ENCODE measurements around the gene HDAC9. TPM values are rescaled to one million over a fixed set of nuclear protein-coding genes. Genes with fewer than 3 reads are reported as not detected.

The HDAC9 gene
- polyA plus RNA-seq, 2 of the 4 experiments (the other 2 are of a cell fraction): 0.05 to 0.26 TPM

- FAIRE-seq (no peak), ATAC-seq (no peak), DNase-seq (ENCODE audit: low read depth in 1 of 2, low spot score in 1 of 2) (no peak)
- TF ChIP-seq EP300 (IDR thresholded peaks at IDR 0.05) (no peak), ZNF302 (CRISPR knock-in tag; IDR thresholded peaks at IDR 0.05) (no peak), CTCF (IDR thresholded peaks at IDR 0.05) (no peak), SREBF2 (IDR thresholded peaks at IDR 0.05) (no peak), RFX5 (IDR thresholded peaks at IDR 0.05) (no peak), MAZ (IDR thresholded peaks at IDR 0.05; ENCODE audit: borderline replicate concordance, low read depth, low read length) (no peak), BCL3 (IDR thresholded peaks at IDR 0.05) (no peak), BHLHE40 (IDR thresholded peaks at IDR 0.05; ENCODE audit: low read depth, low read length) (no peak), FOXS1 (CRISPR knock-in tag; IDR thresholded peaks at IDR 0.05) (no peak), ZFP36 (IDR thresholded peaks at IDR 0.05; ENCODE audit: borderline replicate concordance, partially characterized antibody) (no peak), CHD4 (IDR thresholded peaks at IDR 0.05; ENCODE audit: borderline replicate concordance) (no peak), FOSB (CRISPR knock-in tag; IDR thresholded peaks at IDR 0.05) (no peak), NR3C1 (IDR thresholded peaks at IDR 0.05) (no peak), TP53 (CRISPR knock-in tag; IDR thresholded peaks at IDR 0.05) (no peak), EHF (CRISPR knock-in tag; IDR thresholded peaks at IDR 0.05) (no peak)
- ChIA-PET POLR2A (no interaction called here), CTCF (interaction anchor here (1.1 kb wide), 1 partner anchor 8 kb away, joined by 5 read pairs; no protein-coding TSS in a partner anchor)
- no peak overlapping the region for H3K4me3 ChIP-seq
- no peak overlapping the region for H3K27ac ChIP-seq
- H3K9me3 ChIP-seq: no peaks in the 10 kb centered on the region; the same call in 2 of the 3 replicates
- 56% methylated on average over 3 of the region's 3 CpGs for WGBS (ENCODE audit: missing lambda C conversion rate)
- no peak overlapping the region for H3K4me2 ChIP-seq
- no peaks in the 10 kb centered on the region for H3K4me1 ChIP-seq
Measured at GRCh38 chr7:18916826-18917225, 421.3 kb downstream of the HDAC9 start.

- no peak for ATAC-seq
- Histone ChIP-seq H3K4me2 (no peak overlapping the region), H3K4me1 (no peaks in the 10 kb centered on the region), H3K4me3 (no peak overlapping the region), H3K27ac (no peak overlapping the region), H3K9me3 (no peaks in the 10 kb centered on the region)
- no peak for DNase-seq (ENCODE audit: low read depth in 1 of 2, low spot score in 1 of 2)
- no peak for TF ChIP-seq POLR2AphosphoS2 (conservative IDR thresholded peaks at IDR 0.05; ENCODE audit: low read length)
- TF ChIP-seq ATOH8 (CRISPR knock-in tag; IDR thresholded peaks at IDR 0.05; ENCODE audit: low read depth): no peak
- no peak for TF ChIP-seq TFCP2L1 (CRISPR knock-in tag; IDR thresholded peaks at IDR 0.05)
- no peak for TF ChIP-seq JUNB (IDR thresholded peaks at IDR 0.05)
- TF ChIP-seq BHLHE40 (IDR thresholded peaks at IDR 0.05; ENCODE audit: low read depth, low read length): no peak
- TF ChIP-seq MAZ (IDR thresholded peaks at IDR 0.05; ENCODE audit: borderline replicate concordance, low read depth, low read length): no peak
- no peak for TF ChIP-seq EHF (CRISPR knock-in tag; IDR thresholded peaks at IDR 0.05)
- TF ChIP-seq RCOR1 (IDR thresholded peaks at IDR 0.05; ENCODE audit: low read depth, low read length): no peak
- no peak for TF ChIP-seq EP300 (IDR thresholded peaks at IDR 0.05)
- ChIA-PET CTCF (no interaction called here), POLR2A (no interaction called here)
- no peak for FAIRE-seq
- WGBS (ENCODE audit: missing lambda C conversion rate): 18% methylated on average over 2 of the region's 2 CpGs
Measured at GRCh38 chr7:18927134-18927533, 431.6 kb downstream of the HDAC9 start.

GRCh38 chr7:18936265-18936664, 440.7 kb downstream of the HDAC9 start:
- Histone ChIP-seq H3K4me2 (no peak overlapping the region), H3K4me1 (0 out of 3 replicates have a peak, but pooled peaks cover 3% of the 10 kb centered on the region), H3K27ac (no peak overlapping the region), H3K9me3 (no peaks in the 10 kb centered on the region), H3K4me3 (no peak overlapping the region)
- DNase-seq (ENCODE audit: low read depth in 1 of 2, low spot score in 1 of 2): no peak
- CTCF ChIA-PET: no interaction called here
- no peak for FAIRE-seq
- TF ChIP-seq MAFK (IDR thresholded peaks at IDR 0.05; ENCODE audit: partially characterized antibody) (peak; percentile 57), HOXB13 (CRISPR knock-in tag; IDR thresholded peaks at IDR 0.05; ENCODE audit: low read depth) (no peak)
- no peak for ATAC-seq
- POLR2A ChIA-PET: no interaction called here
